Muscle of arm (tissue), 12 donors: ENCODE measurements around the gene GAREM1. TPM values are rescaled to one million over a fixed set of nuclear protein-coding genes. Genes with fewer than 3 reads are reported as not detected.
"Not testable (repeated sequence)": the region's sequence is repeated elsewhere in the genome, so short reads cannot be mapped to it uniquely, and the experiment has no call there.

ENCODE experiments used
- DNase-seq: peaks from one replicate; pipeline ENCODE4 v3.0.0-alpha.2; 2013
- polyA plus RNA-seq, 12 donors: library from polyadenylated mRNA; unstranded; fragments of 120-200 nt; gene quantifications; one replicate each; pipeline ENCODE4 v1.2.1, GENCODE V29; 2013; ENCODE audit not compliant: insufficient read length in 12 of 12

GAREM1 gene
- polyA plus RNA-seq, 12 donors, result 8.0 to 20.2 (median 10.8) TPM; not detected in 1

- DNase-seq, result no peak
Observed at GRCh38 chr18:32259553-32259952, 211.1 kb downstream of the GAREM1 start.

- DNase-seq, result no peak
Observed at GRCh38 chr18:32258558-32259204, 212.0 kb downstream of the GAREM1 start.

- DNase-seq, result no peak
Observed at GRCh38 chr18:32258148-32258547, 212.5 kb downstream of the GAREM1 start.

- no peak for DNase-seq
Observed at GRCh38 chr18:32257084-32257785, 213.4 kb downstream of the GAREM1 start.

GRCh38 chr18:32255570-32255969 is 215.1 kb downstream of the GAREM1 start:
- no peak for DNase-seq

- no peak for DNase-seq
Observed at GRCh38 chr18:32252141-32252860, 218.4 kb downstream of the GAREM1 start.

GRCh38 chr18:32251466-32251865 is 219.2 kb downstream of the GAREM1 start:
- no peak for DNase-seq

GRCh38 chr18:32249147-32249929 is 221.3 kb downstream of the GAREM1 start:
- no peak for DNase-seq

GRCh38 chr18:32244881-32245280 is 225.8 kb downstream of the GAREM1 start:
- DNase-seq, result no peak

- no peak for DNase-seq
Observed at GRCh38 chr18:32243358-32243757, 227.3 kb downstream of the GAREM1 start.

GRCh38 chr18:32242395-32242794 is 228.3 kb downstream of the GAREM1 start:
- DNase-seq, result no peak

GRCh38 chr18:32238635-32239268 is 231.9 kb downstream of the GAREM1 start:
- DNase-seq, result no peak

- DNase-seq, result no peak
Observed at GRCh38 chr18:32237049-32237448, 233.6 kb downstream of the GAREM1 start.

GRCh38 chr18:32233348-32233747 is 237.3 kb downstream of the GAREM1 start:
- DNase-seq, result not testable (repeated sequence)

- no peak for DNase-seq
Observed at GRCh38 chr18:32219431-32220018, 251.2 kb downstream of the GAREM1 start.

- DNase-seq, result no peak
Observed at GRCh38 chr18:32216390-32216789, 254.3 kb downstream of the GAREM1 start.

- no peak for DNase-seq
Observed at GRCh38 chr18:32213693-32214092, 257.0 kb downstream of the GAREM1 start.
